C4-2B (cell line): ENCODE results near the gene DLG4.
"Not testable (repeated sequence)": the region's sequence is repeated elsewhere in the genome, so short reads cannot be mapped to it uniquely, and the experiment has no call there.

ENCODE experiments used
- ZFX ChIP-seq: fragments of 450-650 bp; IDR thresholded peaks from 2 replicates; pipeline ENCODE4 v1.6.1; 2017
- TF ChIP-seq, protein P1 (sequence below): fragments of 450-650 bp; conservative IDR thresholded peaks from 2 replicates; pipeline ENCODE4 v1.5.1; 2017; ENCODE audit warnings: mild to moderate bottlenecking

DNA sequence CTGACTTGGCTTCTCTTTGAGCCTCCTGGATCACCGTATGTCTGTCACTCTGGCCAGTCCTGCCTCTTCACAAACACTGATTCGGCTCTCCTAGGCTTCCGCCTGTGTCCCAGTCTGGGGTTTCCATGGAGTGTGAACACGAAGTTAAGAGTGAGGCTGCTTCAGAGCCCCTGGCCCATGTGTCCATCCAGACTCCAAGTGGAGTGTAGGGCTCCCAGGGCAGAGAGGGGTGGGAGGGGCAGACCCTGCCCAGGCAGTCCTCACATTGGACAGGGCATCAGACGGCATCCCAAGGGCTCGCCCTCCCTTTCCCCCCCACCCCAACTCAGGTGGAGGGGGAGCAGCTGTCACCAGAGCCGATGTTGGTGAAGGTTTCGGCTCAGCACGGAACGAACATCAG is 24.2 kb upstream of the DLG4 start:
- TF ChIP-seq, protein P1, sequence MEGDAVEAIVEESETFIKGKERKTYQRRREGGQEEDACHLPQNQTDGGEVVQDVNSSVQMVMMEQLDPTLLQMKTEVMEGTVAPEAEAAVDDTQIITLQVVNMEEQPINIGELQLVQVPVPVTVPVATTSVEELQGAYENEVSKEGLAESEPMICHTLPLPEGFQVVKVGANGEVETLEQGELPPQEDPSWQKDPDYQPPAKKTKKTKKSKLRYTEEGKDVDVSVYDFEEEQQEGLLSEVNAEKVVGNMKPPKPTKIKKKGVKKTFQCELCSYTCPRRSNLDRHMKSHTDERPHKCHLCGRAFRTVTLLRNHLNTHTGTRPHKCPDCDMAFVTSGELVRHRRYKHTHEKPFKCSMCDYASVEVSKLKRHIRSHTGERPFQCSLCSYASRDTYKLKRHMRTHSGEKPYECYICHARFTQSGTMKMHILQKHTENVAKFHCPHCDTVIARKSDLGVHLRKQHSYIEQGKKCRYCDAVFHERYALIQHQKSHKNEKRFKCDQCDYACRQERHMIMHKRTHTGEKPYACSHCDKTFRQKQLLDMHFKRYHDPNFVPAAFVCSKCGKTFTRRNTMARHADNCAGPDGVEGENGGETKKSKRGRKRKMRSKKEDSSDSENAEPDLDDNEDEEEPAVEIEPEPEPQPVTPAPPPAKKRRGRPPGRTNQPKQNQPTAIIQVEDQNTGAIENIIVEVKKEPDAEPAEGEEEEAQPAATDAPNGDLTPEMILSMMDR = not testable (repeated sequence)
- not testable (repeated sequence) for TF ChIP-seq ZFX
